ENCODE measurements around the gene KCNQ1.

The KCNQ1 gene

DNA sequence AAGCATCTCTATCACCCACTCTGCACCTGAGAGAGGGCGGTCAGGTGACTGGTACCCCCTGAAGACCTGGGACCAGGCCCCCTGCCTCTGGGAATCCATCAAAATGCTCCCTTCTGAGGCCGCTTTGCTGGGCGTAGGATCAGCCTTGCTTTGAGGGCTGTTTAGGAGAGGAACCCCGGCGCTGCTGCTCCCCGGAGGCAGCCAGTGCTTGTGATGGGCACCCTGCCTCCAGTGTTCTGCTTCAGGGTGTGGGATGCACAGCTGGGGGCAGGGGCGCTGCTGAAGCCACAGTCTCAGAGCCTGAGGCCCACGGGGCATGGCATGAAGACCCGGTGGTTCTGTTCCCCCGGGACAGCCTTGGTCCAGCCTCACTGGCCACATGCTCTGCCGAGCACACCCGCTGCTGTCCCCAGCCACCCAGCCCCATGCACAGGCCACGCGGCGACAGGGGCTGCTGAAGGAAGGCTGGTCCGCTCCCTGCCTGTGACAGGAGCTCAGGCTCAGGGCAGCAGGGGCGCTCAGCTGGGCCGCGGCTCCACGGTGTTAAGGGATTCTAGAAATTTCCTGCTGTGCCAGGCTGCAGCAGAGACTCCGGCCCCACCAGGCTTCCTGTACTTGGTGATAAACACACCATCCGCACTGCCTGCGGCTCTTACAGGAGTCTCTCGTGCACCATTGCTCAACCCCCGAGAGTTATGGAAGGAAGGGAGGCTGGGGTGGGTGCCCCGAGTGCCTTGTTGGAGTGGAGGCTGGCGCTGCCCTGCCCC is 91.0 kb downstream of the KCNQ1 start:
- DNase-seq (ENCODE audit: low read depth in 2 of 2), result no peak

DNA sequence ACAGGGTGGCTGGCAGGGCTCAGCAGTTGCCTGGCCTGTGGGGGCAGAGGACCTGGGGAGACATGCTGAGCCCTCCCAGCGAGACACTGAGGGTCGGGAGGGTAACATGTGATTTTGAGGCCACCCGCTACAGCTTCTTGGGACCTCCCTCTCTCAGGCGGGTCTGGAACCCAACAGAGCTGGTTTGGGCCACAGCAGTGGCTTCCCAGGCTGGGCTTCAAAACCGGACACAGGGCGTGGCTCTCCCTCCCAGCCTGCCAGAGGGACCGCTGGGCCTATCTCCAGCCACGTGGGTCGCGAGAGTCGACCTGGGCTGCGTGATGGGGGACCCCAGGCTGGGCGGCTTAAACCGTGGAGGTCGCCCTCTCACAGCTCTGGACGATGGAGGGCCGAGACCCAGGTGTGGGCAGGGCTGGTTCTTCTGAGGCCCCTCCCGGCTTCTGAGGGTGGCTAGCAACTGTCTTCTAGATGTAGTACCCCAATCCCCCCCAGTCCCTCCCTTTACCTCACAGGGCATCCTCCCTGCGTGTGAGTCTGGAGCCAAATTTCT is 91.7 kb downstream of the KCNQ1 start:
- DNase-seq (ENCODE audit: low read depth in 2 of 2), result no peak

DNA sequence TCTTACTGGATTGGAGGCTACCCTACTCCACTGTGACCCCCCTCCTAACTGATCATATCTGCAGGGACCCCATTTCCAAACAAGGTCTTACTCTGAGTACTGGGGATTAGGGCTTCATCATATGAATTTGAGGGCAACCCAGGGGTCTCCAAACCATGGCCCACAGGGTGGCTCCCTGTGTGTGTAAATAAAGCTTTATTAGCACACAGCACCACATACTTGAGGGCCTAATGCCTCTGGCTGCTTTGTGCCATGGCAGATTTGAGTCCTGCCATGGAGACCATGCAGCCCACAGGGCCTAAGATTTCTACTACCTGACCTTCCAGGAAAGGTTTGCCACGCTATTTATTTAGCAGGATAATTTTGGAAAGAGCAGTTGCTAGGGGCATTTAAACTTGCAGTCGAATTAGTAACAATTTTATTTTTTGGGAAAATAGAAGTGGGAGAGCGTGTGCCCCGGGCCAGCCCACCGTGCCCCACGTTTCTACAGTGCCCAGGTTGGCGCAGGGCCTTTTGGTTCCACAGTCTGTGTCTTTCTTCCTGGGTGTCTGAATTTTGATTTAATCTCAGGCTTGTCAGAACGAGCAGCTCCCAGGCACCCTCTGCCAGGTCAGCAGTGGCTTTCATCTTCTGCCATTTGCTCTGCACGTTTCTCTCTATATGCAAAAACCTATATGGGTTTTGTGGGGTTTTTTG is 92.3 kb downstream of the KCNQ1 start:
- DNase-seq (ENCODE audit: low read depth in 2 of 2), result no peak

DNA sequence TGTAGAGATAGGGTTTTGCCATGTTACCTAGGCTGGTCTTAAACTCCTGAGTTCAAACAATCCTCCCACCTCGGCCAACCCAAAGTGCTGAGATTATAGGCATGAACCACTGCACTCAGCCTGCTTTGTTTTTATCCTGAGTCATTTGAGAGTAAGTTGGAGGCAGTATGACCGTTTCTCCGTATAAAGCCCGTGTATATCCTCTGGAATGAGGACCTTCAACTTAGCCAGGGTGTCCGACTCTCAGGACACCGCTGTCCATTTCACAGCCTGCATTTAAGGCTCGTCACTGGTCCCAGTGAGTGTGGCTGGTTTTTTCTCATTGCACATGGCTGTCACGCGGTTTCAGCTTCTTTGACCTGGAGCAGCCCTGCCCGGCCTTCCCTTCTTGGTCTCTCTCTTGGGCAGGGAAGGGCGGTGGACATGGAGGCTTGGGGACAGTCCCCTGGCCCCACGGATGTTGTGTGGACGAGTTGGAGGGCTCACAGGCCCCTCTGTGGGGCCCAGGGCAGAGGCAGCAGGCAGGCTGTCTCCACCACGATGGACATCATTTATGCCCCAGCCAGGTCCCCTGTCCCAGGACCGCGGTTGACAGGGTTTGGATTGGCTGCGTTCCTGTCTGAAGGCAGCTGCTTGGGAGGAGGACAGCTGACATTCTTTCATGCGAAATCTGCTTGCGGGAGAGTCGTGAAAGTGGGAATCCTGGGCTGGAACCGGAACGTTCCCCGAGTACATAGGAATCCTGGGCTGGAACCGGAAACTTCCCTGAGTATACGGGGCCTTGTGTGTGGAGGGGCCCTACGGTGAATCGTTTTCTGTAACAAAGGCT is 93.3 kb downstream of the KCNQ1 start:
- no peak for DNase-seq (ENCODE audit: low read depth in 2 of 2)

DNA sequence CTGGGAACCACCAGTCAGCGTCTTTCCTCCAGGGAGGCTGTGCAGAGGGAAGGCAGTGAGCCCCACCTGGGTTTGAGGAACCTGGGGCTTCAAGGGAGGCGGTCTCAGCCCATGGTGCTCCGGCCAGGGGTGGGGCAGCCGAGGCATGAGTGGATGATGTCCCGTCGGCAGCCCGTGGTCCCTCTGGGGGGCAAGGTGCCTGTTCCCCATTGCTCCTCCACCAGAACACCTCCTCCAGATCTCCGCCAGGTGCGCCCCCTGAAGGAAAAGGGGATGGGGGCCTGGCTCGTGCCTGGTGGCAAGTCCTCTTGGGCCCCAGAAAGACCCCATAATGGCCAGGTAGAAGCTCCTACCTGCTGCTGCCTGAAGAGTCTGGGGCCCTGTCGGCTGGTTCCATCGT is 94.1 kb downstream of the KCNQ1 start:
- DNase-seq (ENCODE audit: low read depth in 2 of 2), result no peak

DNA sequence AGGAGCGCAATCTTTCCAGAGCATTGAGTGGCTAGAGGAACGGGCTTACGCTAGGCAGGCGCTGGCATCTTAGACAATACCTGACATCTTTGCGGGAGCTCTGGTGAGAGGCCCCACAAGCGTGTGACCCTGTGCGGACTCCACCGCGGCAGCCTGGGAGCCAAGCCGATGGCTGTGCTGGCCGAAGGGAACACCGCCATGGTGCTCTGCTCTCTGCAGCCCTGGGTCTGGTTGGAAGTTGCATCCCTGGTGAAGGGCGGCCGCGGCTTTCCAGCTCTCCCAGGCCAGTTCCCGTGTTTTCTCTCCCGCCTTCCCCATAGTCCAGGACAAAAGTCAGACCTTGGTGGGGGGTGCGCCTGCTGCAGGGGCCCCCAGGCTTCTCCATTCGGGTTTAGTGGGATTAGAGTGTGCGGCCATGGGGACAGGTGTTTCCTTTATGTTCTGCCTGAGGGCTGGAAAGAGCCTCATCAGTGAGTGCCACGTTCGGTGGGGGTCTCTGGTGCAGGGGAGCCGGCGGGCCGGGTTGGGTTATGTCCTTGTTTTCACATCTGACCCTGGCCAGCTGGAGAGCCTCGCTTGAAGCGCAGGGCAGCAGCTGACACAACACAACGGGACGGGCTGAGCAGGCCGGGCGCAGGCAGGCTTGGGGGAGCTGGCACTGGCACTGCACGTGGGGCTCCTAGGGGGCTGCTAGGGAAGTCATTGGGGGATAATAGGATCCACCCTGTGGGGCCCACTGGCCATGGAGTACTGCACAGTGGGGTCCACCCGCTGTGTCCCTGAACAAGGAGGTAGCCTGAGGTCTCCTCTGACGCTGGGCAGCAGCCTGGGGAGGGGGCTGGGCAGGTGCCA is 94.8 kb downstream of the KCNQ1 start:
- no peak for DNase-seq (ENCODE audit: low read depth in 2 of 2)

DNA sequence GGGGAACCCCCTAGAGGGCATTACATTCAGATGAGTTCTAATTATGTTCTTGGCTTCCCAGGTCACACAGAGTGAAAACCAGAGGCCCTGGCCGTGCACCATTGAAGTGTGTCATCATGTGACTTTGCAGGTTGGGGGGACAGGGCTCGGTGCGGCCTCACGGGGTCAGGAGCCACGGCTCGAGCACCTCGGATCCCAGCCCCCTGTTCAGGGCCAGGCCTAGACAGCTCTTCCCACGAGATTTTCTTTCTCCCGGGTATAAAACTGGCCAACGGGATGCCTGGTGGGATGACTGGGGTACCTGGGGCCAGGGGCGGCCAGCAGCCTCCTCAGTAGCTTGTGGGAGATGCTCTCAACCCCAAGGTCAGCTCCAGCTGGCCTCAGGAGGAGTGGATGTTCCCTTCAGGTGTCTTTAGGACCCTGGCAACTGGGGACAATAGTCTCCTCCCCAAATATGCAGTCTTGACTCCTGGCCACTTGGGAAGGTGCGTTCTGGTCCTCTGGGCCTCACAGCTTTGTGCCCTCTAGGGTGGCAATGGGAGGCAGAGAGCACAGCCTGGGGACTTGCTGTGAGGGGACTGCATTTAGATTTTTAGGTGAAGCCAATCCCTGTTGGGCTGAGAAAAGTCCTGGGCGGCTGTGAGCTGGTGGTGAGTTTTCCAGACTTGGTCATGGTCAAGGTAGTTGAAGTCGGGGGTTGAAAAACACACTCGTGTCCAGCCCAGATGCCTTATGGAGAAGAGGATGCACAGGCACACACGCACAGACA is 95.6 kb downstream of the KCNQ1 start:
- no peak for DNase-seq (ENCODE audit: low read depth in 2 of 2)

DNA sequence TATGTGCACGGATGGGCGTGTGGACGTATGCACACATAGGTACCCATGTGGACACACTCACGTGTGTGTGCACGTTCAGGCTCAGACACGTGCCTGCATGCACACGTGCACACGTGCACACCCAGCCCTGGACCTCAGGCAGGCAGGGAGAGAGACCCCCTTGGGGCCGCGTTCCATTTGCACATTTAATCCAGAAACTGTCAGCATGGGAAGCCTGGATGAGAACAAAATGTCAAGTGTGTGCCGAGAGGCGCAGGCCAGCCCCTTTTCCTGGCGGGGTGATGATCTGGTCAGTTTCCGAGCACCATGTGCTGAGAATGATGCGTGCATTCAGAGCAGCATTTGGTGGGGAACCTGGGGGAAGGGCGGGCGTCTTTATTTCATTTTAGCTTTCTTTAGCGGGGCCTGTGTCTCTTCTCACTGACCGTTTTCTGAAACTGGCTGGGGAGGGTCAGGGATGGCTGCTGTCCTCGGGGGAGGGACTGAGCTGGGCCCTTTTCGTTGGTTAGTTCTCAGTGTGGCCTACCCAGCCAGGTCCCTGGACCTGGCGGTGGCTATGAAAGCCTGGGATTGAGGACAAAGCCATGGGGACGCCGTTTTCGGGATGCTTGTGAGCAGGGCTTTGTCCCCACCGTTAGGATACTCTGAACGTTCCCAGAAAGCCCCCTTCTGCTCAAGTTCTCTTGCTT is 96.3 kb downstream of the KCNQ1 start:
- DNase-seq (ENCODE audit: low read depth in 2 of 2), result no peak

DNA sequence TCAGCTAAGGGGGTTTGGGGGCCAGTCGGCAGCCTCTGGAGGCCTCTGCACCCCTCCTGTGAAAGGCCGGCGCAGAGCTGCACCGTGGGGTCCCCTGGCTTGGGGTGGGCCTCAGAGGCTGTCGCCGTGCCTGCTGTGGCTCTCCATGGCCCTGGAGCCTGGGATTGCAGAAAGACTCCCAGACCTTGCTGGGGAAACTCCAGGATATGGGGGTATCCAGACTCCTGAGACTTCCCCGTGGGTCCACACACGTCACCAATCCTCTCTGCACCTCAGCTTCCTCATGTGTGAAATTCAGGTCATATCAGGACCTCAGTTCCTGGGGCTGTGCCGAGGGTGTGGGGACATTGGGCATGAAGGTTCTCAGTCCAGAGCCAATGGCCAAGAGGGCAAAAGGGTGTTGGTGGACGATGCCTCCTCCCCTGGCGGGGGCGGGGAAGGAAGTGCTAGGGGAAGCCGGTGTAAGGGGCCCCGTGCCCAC is 97.1 kb downstream of the KCNQ1 start:
- no peak for DNase-seq (ENCODE audit: low read depth in 2 of 2)

DNA sequence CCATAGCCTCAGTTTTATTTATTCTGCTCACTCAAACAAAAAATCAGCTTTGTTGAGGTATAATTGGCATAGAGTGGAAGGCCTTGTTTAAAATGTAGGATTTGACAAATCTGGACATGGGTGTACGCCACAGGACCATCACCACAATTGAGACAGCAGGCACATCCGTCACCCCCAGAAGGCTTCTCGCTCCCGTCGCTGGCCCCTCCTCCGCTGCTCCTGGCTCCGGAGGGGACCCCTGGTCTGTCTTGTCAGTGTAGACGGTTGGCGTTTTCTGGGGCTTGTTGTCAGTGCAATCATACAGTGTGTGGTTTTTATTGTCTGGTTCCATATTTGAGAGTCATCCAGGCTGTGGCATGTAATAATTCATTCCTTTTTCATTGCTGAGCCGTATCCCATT is 97.6 kb downstream of the KCNQ1 start:
- no peak for DNase-seq (ENCODE audit: low read depth in 2 of 2)

DNA sequence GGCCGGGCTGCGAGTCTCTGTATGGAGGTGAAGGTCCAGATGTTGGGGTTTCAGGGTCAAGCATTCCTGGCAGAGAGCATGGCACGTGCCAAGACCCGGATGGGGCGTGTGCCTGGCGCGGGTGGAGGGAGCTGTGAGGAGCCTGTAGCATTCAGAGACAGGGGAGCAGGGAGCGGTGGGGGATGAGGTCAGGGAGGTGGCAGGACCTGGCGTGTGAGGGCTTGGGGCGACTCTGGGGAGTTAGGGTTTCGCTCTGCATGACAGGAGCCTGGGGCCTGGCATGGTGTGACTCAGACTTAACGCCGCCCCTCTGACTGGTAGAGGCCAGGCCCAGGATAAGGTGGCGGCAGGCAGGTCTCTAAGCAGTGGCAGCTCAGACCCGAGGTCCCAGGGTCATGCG is 103.0 kb downstream of the KCNQ1 start:
- DNase-seq (ENCODE audit: low read depth in 2 of 2), result no peak

DNA sequence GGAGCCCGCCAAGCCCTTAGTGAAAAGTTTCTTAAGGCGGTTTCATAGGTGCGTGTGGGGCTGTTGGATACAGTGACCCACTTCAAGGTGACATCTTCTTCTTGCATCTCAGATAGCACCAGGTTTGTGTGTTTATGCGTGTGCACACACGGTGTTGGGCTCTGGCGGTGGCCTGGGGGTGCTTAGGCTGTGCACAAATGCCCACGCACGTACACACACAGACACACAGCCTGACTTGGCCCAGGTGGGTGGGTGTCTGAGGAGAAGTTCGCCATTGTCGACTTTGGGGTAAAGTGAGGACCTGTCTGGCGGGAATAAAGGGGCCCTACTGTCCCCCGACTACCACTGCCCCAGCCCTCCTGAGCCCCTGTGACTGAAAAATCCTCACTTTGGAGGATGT is 103.8 kb downstream of the KCNQ1 start:
- DNase-seq (ENCODE audit: low read depth in 2 of 2), result no peak

DNA sequence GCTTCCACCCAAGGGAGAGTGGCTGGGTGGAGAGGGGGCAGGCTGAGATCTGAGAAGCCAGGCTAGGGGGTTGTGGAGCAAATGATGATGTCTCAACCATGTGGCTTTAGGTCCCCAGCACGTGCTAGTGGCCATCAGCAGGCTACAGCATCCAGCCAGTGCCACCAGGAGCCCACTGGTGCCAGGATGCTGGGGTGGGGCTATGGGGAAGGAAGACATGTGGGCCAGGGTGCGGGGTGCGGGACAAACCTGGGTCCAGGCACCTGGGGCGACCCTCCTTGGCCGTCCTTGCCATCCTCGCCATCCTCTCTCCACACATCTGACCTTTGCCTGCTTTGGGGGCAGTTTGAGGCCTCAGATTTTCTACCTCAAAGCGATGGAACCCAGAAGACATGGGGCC is 104.3 kb downstream of the KCNQ1 start:
- DNase-seq (ENCODE audit: low read depth in 2 of 2), result no peak

DNA sequence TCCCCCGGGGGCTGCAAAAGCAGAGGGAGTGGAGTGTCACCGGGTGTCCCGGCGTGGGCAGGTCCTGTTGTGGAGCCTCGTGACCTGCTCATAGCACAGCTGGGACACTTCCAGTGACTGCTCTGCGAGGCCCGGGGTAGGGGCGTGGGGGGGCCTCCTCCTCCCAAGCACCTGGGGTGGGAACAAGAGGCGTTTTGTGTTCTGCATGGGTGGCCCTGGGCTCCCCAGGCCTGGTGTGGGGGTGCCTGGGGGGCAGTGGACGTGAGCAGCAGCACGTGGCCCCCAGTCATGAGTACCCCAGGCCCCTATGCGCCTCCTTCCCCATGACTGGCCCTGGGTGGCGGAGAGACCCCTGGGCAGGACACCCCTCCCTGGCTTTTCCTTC is 104.7 kb downstream of the KCNQ1 start:
- DNase-seq (ENCODE audit: low read depth in 2 of 2), result no peak

DNA sequence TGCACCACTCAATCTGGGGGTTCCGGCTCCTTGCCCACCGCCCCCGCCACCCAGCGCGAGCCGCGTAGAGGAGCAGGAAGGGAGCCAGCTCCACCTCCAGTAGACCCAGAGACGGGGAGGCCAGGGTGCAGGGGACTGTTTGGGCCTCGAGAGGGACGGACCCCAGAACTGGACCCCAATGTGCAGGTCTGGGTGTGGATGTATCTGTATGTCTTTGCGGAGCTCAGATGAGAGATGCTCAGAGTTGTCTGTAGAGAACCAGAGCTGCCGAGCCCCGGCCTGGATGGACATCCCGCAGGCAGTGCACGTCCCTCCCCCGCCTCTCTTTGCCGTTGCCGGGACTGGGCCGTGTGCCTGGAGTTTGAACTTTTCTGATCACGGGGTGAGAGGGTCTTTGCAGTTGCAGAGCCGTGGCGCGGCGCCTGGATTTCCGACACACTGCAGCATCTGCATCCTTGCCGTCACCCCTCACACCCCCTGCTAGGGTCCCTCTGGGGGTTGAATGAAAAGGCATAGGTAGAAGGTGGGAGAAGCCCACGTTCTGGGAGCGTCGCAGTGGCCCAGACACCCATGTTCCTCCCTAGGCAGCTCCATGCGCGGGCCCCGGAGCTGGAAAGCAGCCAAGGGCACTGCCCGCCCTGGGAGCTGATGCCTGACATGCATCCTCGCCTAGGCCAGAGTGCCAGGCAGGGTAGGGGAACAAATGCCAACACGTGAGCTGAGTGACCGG is 105.2 kb downstream of the KCNQ1 start:
- DNase-seq (ENCODE audit: low read depth in 2 of 2), result no peak

DNA sequence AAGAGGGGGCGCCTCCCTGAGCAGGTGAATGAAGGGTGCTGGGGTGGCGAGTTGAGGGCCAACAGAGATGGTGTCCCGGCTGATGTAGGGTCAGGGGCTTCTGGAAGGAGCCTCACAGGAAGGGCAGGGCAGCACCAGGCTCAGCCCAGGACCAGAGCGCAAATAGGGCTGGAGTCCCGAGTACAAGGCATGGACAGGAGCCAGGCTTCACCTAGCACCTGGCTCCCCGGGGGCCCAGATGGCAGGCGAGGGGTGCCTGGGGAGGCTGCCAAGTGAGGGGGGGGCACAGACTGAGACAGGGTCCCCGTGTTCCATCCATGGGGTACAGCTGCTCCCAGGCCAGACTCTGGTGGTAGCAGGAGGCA is 105.8 kb downstream of the KCNQ1 start:
- DNase-seq (ENCODE audit: low read depth in 2 of 2), result no peak

DNA sequence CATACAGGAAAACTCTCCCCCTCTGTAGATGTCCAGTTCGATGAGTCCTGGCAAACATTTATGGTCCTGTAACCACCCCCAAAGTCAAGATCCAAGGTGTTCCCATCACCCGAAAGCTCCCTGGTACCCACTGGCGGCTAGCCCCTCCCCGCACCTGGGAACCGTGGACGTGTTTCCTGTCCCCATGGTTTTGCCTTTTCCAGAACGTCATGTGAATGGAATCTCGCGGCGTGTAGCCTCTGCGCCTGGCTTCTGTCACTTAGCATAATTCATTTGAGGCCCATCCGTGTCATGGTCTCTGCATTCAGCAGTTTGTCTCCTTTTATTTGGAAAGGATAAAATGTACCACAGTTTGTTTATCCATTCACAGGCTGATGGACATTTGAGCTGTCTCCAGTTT is 106.3 kb downstream of the KCNQ1 start:
- DNase-seq (ENCODE audit: low read depth in 2 of 2), result no peak

DNA sequence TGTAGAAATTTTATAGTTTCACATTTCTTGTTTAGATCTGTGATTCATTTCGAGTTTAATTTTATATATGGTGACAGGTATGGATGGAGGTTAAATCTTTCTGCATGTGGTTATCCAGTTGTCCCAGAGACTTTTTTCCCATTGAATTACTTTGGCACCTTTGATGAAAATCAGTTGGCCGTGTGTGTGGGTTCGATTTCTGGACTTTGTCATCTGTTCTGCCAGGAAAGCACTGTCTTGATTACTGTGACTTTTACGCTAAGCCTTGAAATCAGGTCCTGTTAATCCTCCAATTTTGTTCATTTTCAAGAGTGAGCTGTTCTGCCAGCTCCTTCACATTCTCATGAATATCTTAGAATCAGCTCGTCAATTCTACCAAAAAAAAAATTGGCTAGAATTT is 107.4 kb downstream of the KCNQ1 start:
- DNase-seq (ENCODE audit: low read depth in 2 of 2), result no peak

DNA sequence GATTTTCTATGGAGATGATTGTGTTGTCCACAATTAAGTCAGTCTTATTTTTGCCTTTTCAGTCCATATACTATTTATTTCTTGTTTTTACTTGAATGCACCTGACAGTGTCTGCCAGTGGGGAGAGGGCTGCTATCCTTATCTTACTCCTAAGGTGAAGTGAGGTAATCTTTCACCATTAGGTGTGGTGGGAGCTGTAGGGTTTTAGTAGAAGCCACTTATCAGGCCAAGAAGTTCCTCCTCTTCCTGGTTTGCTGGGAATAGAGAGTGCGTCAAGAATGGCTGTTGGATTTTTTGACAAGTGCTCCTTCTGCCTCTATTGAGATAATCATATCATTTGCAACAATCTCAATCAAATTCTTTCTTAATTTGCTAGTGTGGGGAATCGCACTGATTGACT is 108.4 kb downstream of the KCNQ1 start:
- no peak for DNase-seq (ENCODE audit: low read depth in 2 of 2)

All from stimulated activated CD8-positive, alpha-beta memory T cell treated with anti-CD3 and anti-CD28 coated beads, Interleukin-15, amount 100 ng/mL, for 4 hours (primary cell).